SK-N-MC (cell line): ENCODE results near the gene UGT1A3.

Experiments used
- DNase-seq: peaks from one replicate; pipeline ENCODE4 v3.0.0-alpha.2; 2011; ENCODE audit warnings: low read depth, low spot score
- H3K27ac ChIP-seq: fragments of 200-600 bp; sonication (generic); 2 replicates; pipeline ENCODE4 v1.5.1; 2016; ENCODE audit warnings: mixed run types
- H3K36me3 ChIP-seq: fragments of 200-600 bp; sonication (generic); 2 replicates; pipeline ENCODE4 v1.6.1; 2017; ENCODE audit warnings: antibody characterized with exemption, low read length, mixed read lengths; ENCODE audit not compliant: insufficient read depth
- H3K4me3 ChIP-seq: fragments of 200-600 bp; sonication (generic); 2 replicates; pipeline ENCODE4 v1.5.1; 2016
- H3K9ac ChIP-seq: fragments of 200-600 bp; sonication (generic); 2 replicates; pipeline ENCODE4 v1.8.0; 2017; ENCODE audit warnings: mixed run types, mixed read lengths; ENCODE audit not compliant: insufficient read length
- H3K9me3 ChIP-seq: fragments of 200-600 bp; sonication (generic); 2 replicates; pipeline ENCODE4 v1.6.1; 2017; ENCODE audit warnings: low read depth, mild to moderate bottlenecking, antibody characterized with exemption, low read length, moderate library complexity, mixed read lengths
- EZH2 ChIP-seq: fragments of 200-600 bp; sonication (generic); IDR thresholded peaks from one replicate; pipeline ENCODE4 v1.6.1; 2017; ENCODE audit warnings: antibody characterized with exemption
- FOXP2 ChIP-seq: optimal IDR thresholded peaks from 2 replicates; pipeline ENCODE3; 2011; ENCODE audit warnings: mild to moderate bottlenecking, moderate library complexity; ENCODE audit not compliant: insufficient read depth; ENCODE audit errors: extremely low read length, control extremely low read depth
- POLR2AphosphoS5 ChIP-seq: IDR thresholded peaks from 2 replicates; pipeline ENCODE4 v1.6.1; 2012; ENCODE audit warnings: mild to moderate bottlenecking, low read depth, low read length, borderline replicate concordance

Gene UGT1A3

DNA sequence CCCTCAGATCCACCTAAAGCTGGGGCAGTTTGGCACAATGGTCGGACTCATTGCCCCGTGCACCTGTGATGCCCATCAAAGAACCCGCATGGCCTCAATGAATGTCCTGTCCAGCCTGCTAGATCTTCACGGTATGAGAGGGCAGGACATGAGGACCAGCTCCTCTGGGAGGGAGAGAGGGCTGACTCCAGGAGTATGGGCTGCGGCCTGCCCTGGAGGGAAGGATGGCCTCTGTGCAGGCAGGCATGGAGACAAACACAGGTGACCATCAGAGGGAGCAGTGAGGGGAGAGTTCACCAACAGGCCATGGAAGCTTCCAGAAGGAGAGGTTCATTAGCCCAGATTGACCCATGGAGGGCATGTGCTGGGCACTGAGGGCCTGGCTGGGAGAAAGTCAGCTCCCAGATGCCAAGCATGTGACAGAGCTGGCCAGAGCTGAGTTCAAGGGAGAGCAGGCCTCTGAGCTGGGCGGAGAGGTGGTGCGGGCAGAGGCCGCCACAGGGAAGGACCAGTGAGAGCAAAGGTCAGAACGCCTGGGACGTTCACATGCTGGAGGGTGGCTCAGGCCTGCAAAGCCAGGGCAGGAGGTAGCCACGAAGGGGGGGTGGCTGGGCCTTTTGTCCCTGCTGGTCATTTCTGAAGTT is 89.3 kb downstream of the UGT1A3 start:
- no peak for DNase-seq
- H3K4me3 ChIP-seq = no peak overlapping the region
- TF ChIP-seq EZH2 (no peak), FOXP2 (no peak)
- H3K9me3 ChIP-seq = no peaks in the 10 kb centered on the region
- no peak overlapping the region for H3K9ac ChIP-seq
- peaks cover 11% of the 10 kb centered on the region; the same call in 1 of the 2 replicates for H3K36me3 ChIP-seq
- no peak overlapping the region for H3K27ac ChIP-seq

- TF ChIP-seq POLR2AphosphoS5 (no peak), EZH2 (no peak), FOXP2 (no peak)
- Histone ChIP-seq H3K36me3 (peaks cover 11% of the 10 kb centered on the region; the same call in 1 of the 2 replicates), H3K27ac (no peak overlapping the region), H3K4me3 (no peak overlapping the region), H3K9me3 (no peaks in the 10 kb centered on the region), H3K9ac (no peak overlapping the region)
- no peak for DNase-seq
These were observed 90.1 kb downstream of the UGT1A3 start for GRCh38 chr2:233818639-233819621.

DNA sequence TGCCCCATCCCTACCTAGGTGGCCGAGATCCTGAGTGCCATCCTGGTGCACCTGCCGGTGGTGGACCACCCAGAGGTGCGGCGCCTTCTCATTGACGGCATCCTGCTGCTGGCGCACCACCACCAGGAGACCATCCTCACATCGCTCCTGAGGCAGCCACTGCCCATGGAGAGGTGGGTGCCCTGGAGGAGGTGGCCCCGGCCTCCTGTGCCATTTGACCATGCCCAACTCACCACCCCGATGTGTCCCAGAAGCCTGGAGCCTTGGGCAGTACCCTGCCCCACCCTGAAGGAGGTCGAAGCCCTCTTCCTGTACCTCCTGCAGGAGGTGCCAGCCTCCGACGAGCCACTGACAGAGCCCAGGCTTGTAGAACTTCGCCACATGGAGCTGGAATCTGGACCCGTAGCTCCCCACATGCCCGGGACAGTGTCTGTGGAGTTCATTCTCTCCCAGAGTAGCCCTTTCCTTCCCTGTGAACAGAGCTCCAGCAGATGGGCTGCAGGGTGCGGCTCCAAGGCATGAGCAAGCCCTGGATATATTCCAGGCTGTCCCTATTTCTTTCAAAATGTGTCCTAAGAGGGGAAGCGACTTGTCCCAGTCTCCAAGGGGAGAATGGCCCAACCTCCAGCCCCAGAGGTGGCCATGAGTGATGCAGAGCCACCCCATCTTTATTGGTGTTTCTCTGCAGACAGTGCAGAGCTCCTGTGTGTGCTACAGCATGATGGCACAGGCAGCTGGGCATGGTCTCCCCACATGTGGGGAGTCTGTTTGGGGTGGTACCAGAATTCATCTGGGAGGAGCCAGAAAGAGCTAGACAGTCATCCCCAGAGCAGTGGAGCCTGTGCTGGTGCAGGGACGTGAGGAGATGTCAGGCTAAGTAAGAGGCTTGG is 91.3 kb downstream of the UGT1A3 start:
- no peak overlapping the region for H3K27ac ChIP-seq
- no peak for TF ChIP-seq FOXP2
- TF ChIP-seq EZH2 = no peak
- TF ChIP-seq POLR2AphosphoS5 = no peak

DNA sequence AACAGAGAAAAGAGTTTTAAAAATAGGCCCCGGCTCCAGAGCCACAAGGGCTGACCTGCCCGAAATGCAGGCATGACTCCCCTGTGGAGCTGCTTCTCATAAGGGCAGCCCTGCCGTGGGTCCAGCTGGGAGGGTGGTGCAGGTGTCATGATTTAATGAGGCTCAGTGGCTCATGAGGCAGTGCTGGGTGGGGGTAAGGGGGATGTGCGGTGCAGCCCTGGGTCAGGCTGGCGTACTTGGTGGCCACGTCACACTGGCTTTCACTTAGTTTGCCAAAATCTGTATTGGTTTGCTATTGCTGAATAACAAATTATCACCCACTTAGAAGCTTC is 91.9 kb downstream of the UGT1A3 start:
- no peak overlapping the region for H3K27ac ChIP-seq
- no peaks in the 10 kb centered on the region for H3K9me3 ChIP-seq
- no peak for DNase-seq
- H3K4me3 ChIP-seq = no peak overlapping the region
- H3K9ac ChIP-seq = no peak overlapping the region
- peaks cover 3% of the 10 kb centered on the region; the same call in 1 of the 2 replicates for H3K36me3 ChIP-seq
- TF ChIP-seq POLR2AphosphoS5 (no peak), EZH2 (no peak), FOXP2 (no peak)

More for the DNA sequence above, 91.3 kb downstream of the UGT1A3 start:
- Histone ChIP-seq H3K9ac (no peak overlapping the region), H3K36me3 (peaks cover 7% of the 10 kb centered on the region; the same call in 1 of the 2 replicates), H3K4me3 (no peak overlapping the region), H3K9me3 (no peaks in the 10 kb centered on the region)
- DNase-seq = no peak

DNA sequence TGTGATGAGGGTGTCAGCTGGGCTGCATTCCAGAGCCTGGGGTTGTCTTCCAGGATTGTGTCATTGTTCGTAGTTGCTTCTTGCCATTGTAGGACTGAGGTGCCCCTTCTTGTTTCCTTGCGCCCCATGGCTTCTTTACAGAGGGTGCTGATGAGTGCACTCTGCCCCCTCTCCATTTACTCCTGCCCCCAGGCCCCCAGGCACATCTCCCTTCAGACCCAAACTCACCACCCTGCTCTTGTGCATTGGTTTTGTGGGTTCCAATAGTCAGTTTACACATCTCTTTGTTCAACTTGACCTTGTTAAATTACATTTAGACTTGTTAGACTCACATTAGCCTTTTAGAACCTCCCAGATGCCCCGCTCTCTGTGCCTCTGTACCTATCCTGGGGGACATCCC is 92.4 kb downstream of the UGT1A3 start:
- no peak for DNase-seq
- TF ChIP-seq FOXP2 (no peak), EZH2 (no peak), POLR2AphosphoS5 (no peak)
- H3K4me3 ChIP-seq = no peak overlapping the region
- peaks cover 3% of the 10 kb centered on the region; the same call in 1 of the 2 replicates for H3K36me3 ChIP-seq
- H3K9ac ChIP-seq = no peak overlapping the region
- no peak overlapping the region for H3K27ac ChIP-seq
- no peaks in the 10 kb centered on the region for H3K9me3 ChIP-seq

DNA sequence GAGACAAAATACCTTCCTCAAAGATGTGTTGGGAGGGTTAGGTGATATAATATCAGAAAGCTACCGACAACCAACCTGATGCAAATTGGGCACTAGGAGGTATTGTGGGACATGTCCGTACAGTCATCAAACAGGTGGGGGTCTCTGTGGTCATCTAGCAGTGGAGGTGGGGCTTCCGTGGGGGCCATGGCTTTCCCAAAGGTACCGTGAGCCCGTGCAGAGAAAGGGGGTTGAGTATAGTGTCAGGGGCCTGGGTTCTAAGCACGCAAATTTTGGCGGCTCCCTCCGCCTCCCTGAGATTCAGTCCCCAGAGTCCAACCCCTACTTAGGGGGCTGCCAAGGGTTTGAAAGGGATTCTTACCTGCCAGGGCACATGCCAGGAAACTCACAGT is 92.9 kb downstream of the UGT1A3 start:
- TF ChIP-seq POLR2AphosphoS5 (no peak), EZH2 (no peak), FOXP2 (no peak)
- Histone ChIP-seq H3K9me3 (no peaks in the 10 kb centered on the region), H3K27ac (no peak overlapping the region), H3K4me3 (no peak overlapping the region), H3K9ac (no peak overlapping the region), H3K36me3 (no peaks in the 10 kb centered on the region; the same call in 1 of the 2 replicates)
- no peak for DNase-seq

DNA sequence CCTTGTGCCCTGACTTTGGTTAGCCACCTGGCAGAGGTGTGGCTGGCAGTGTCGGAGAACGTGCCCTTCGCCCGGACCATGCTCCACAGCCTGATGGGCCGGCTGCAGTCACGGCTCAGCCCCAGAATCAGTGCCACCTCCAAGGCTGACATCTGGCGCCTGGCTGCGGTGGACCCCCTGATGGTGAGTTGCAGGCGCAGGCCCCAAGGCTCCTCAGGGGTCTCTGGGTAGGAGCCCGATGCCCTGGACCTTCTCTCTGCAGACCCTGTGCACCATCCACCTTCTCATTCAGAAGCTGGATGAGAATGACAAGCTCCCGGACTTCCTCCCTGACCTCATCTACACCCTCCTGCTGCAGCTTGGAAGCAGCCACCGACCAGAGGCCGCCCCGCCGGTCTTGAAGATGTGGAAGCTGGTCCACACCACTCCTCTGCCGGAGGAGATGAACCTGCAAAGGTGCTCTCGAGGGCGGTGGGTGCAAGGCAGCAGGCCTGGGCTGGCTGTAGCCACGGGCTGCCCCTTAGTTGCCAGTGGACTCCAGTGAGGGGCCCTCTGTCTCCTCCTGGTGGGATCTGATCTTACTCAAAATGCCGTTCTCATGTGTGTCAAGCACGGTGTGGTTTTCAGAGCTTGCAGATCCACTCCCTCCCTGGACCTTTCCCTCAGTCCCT is 93.4 kb downstream of the UGT1A3 start:
- no peak for DNase-seq
- Histone ChIP-seq H3K9ac (no peak overlapping the region), H3K4me3 (no peak overlapping the region), H3K9me3 (no peaks in the 10 kb centered on the region), H3K27ac (no peak overlapping the region), H3K36me3 (no peaks in the 10 kb centered on the region; the same call in 1 of the 2 replicates)
- TF ChIP-seq FOXP2 (no peak), POLR2AphosphoS5 (no peak), EZH2 (no peak)
